Hepatocyte (in vitro differentiated cells): ENCODE data around the gene STK33. TPM values are rescaled to one million over a fixed set of nuclear protein-coding genes. Genes with fewer than 3 reads are reported as not detected.

Source experiments
- DNase-seq: peaks from one replicate; pipeline ENCODE4 v3.0.0-alpha.2; 2016; ENCODE audit warnings: low spot score
- H2AFZ ChIP-seq: fragments of 200-600 bp; sonication (generic); 2 replicates; pipeline ENCODE4 v1.6.0; 2016; ENCODE audit warnings: antibody characterized with exemption, mild to moderate bottlenecking
- H3K27ac ChIP-seq: fragments of 200-600 bp; sonication (generic); 2 replicates; pipeline ENCODE4 v1.5.1; 2016; ENCODE audit warnings: mild to moderate bottlenecking
- H3K27me3 ChIP-seq: fragments of 200-600 bp; sonication (generic); 2 replicates; pipeline ENCODE4 v1.6.1; 2016
- H3K36me3 ChIP-seq: fragments of 200-600 bp; sonication (generic); replicated peaks from 2 replicates; pipeline ENCODE4 v1.5.1; 2016; ENCODE audit warnings: low read depth; ENCODE audit not compliant: insufficient read depth
- H3K4me1 ChIP-seq: fragments of 200-600 bp; sonication (generic); 2 replicates; pipeline ENCODE4 v1.5.1; 2016; ENCODE audit warnings: mild to moderate bottlenecking, moderate library complexity; ENCODE audit not compliant: insufficient read depth
- H3K4me2 ChIP-seq: fragments of 200-600 bp; sonication (generic); 2 replicates; pipeline ENCODE4 v1.6.0; 2016
- H3K4me3 ChIP-seq: fragments of 200-600 bp; sonication (generic); 2 replicates; pipeline ENCODE4 v1.5.1; 2016; ENCODE audit warnings: mild to moderate bottlenecking
- H3K79me2 ChIP-seq: fragments of 200-600 bp; sonication (generic); 2 replicates; pipeline ENCODE4 v1.6.0; 2017; ENCODE audit warnings: mild to moderate bottlenecking
- H3K9me2 ChIP-seq: fragments of 200-600 bp; sonication (generic); replicated peaks from 2 replicates; pipeline ENCODE4 v1.6.0; 2017; ENCODE audit warnings: mild to moderate bottlenecking; ENCODE audit not compliant: insufficient read depth
- H3K9me3 ChIP-seq: fragments of 200-600 bp; sonication (generic); 2 replicates; pipeline ENCODE4 v1.5.1; 2016; ENCODE audit warnings: low read depth, mild to moderate bottlenecking
- H4K20me1 ChIP-seq: fragments of 200-600 bp; sonication (generic); 2 replicates; pipeline ENCODE4 v1.6.0; 2016; ENCODE audit warnings: mild to moderate bottlenecking; ENCODE audit not compliant: insufficient read depth, poor library complexity, severe bottlenecking
- CTCF ChIP-seq: fragments of 200-600 bp; sonication (generic); IDR thresholded peaks from 2 replicates; pipeline ENCODE4 v1.5.1; 2016; ENCODE audit warnings: antibody characterized with exemption, mild to moderate bottlenecking; ENCODE audit not compliant: poor library complexity
- EZH2 ChIP-seq: fragments of 200-600 bp; sonication (generic); IDR thresholded peaks from 2 replicates; pipeline ENCODE4 v1.6.1; 2016; ENCODE audit warnings: antibody characterized with exemption, mild to moderate bottlenecking, borderline replicate concordance
- EZH2phosphoT487 ChIP-seq: fragments of 200-600 bp; sonication (generic); IDR thresholded peaks from one replicate; pipeline ENCODE4 v1.6.1; 2018; ENCODE audit warnings: antibody characterized with exemption, mild to moderate bottlenecking, low read depth, moderate library complexity; ENCODE audit not compliant: unreplicated experiment, severe bottlenecking
- WGBS: methylation state at CpG from one replicate; pipeline ENCODE4 v1.1.6; 2016; ENCODE audit warnings: low lambda C conversion rate; ENCODE audit errors: missing lambda C conversion rate; 5-methylcytosine and 5-hydroxymethylcytosine counted together
- polyA plus RNA-seq: library from polyadenylated mRNA; unstranded; fragments of >200 nt; fragmentation: Nextera tagmentation; extraction: Ambion mirVana; gene quantifications from 2 replicates; pipeline ENCODE4 v1.2.1, GENCODE V29; 2016
- total RNA-seq: library from RNA; depleted of rRNA; stranded (reverse); fragments of >200 nt; gene quantifications from 2 replicates; pipeline ENCODE4 v1.2.3, GENCODE V29; 2014

Gene STK33
- total and polyA plus RNA-seq, 2 experiments from 2014 or later, result 3.0 to 12.8 TPM

GRCh38 chr11:8640267-8640906, 46.4 kb upstream of the STK33 start:
- no peak for TF ChIP-seq CTCF
- no peak for TF ChIP-seq EZH2
- TF ChIP-seq EZH2phosphoT487, result no peak
- H4K20me1 ChIP-seq, result no peaks in the 10 kb centered on the region
- no peaks in the 10 kb centered on the region for H3K9me2 ChIP-seq
- H3K27ac ChIP-seq, result no peak overlapping the region
- H3K27me3 ChIP-seq, result no peaks in the 10 kb centered on the region
- no peaks in the 10 kb centered on the region for H3K4me1 ChIP-seq
- 39% methylated on average over 5 of the region's 5 CpGs for WGBS
- no peaks in the 10 kb centered on the region for H3K9me3 ChIP-seq
- H3K4me3 ChIP-seq, result no peak overlapping the region
- DNase-seq, result no peak
- no peak overlapping the region for H2AFZ ChIP-seq
- H3K4me2 ChIP-seq, result no peak overlapping the region
- H3K79me2 ChIP-seq, result no peaks in the 10 kb centered on the region
- H3K36me3 ChIP-seq, result no peaks in the 10 kb centered on the region

- H3K4me2 ChIP-seq, result no peak overlapping the region
- H3K27me3 ChIP-seq, result no peaks in the 10 kb centered on the region
- no peak overlapping the region for H3K27ac ChIP-seq
- no peaks in the 10 kb centered on the region for H3K79me2 ChIP-seq
- 66% methylated on average over 3 of the region's 3 CpGs for WGBS
- no peaks in the 10 kb centered on the region for H3K9me2 ChIP-seq
- H3K36me3 ChIP-seq, result no peaks in the 10 kb centered on the region
- no peak for DNase-seq
- TF ChIP-seq EZH2phosphoT487 (no peak), CTCF (no peak), EZH2 (no peak)
- H3K9me3 ChIP-seq, result no peaks in the 10 kb centered on the region
- no peak overlapping the region for H3K4me3 ChIP-seq
- no peaks in the 10 kb centered on the region for H3K4me1 ChIP-seq
- no peaks in the 10 kb centered on the region for H4K20me1 ChIP-seq
- no peak overlapping the region for H2AFZ ChIP-seq
These were observed 45.6 kb upstream of the STK33 start for GRCh38 chr11:8639655-8640054.

GRCh38 chr11:8638300-8638699, 44.3 kb upstream of the STK33 start:
- no peaks in the 10 kb centered on the region for H3K36me3 ChIP-seq
- no peak overlapping the region for H3K27ac ChIP-seq
- 86% methylated on average over 5 of the region's 5 CpGs for WGBS
- no peak overlapping the region for H3K4me2 ChIP-seq
- H4K20me1 ChIP-seq, result no peaks in the 10 kb centered on the region
- no peak overlapping the region for H3K4me3 ChIP-seq
- no peak overlapping the region for H2AFZ ChIP-seq
- no peak for DNase-seq
- H3K9me2 ChIP-seq, result no peaks in the 10 kb centered on the region
- TF ChIP-seq EZH2phosphoT487, result no peak
- no peak for TF ChIP-seq CTCF
- no peak for TF ChIP-seq EZH2
- no peaks in the 10 kb centered on the region for H3K27me3 ChIP-seq
- H3K4me1 ChIP-seq, result no peaks in the 10 kb centered on the region
- H3K79me2 ChIP-seq, result no peaks in the 10 kb centered on the region
- no peaks in the 10 kb centered on the region for H3K9me3 ChIP-seq
